Measurements from ENCODE around the gene PCDH7. TPM values are rescaled to one million over a fixed set of nuclear protein-coding genes. Genes with fewer than 3 reads are reported as not detected.

PCDH7 gene
- total RNA-seq, 1 donor from 2014 or later, result 44.0 TPM

- DNase-seq (ENCODE audit: low spot score in 2 of 2) (peak in 1 of 2 donors; percentile 8), FAIRE-seq (no peak)
Measured at GRCh38 chr4:30724247-30724646, 4.1 kb downstream of the PCDH7 start.

GRCh38 chr4:30725562-30725961 is 5.4 kb downstream of the PCDH7 start:
- FAIRE-seq (no peak), DNase-seq (ENCODE audit: low spot score in 2 of 2) (no peak)

GRCh38 chr4:30726090-30726675 is 6.0 kb downstream of the PCDH7 start:
- FAIRE-seq, result no peak

GRCh38 chr4:30727409-30727808 is 7.2 kb downstream of the PCDH7 start:
- FAIRE-seq (no peak), DNase-seq (ENCODE audit: low spot score in 2 of 2) (no peak)

More at GRCh38 chr4:30726090-30726675, 6.0 kb downstream of the PCDH7 start:
- no peak for DNase-seq (ENCODE audit: low spot score in 2 of 2)

GRCh38 chr4:30728311-30728710 is 8.1 kb downstream of the PCDH7 start:
- DNase-seq (ENCODE audit: low spot score in 2 of 2) (no peak), FAIRE-seq (no peak)

GRCh38 chr4:30743897-30744296 is 23.7 kb downstream of the PCDH7 start:
- DNase-seq (ENCODE audit: low spot score in 2 of 2) (no peak), FAIRE-seq (no peak)

GRCh38 chr4:30744386-30744785 is 24.2 kb downstream of the PCDH7 start:
- no peak for DNase-seq (ENCODE audit: low spot score in 2 of 2)
- no peak for FAIRE-seq

- no peak for FAIRE-seq
Measured at GRCh38 chr4:30744957-30745640, 24.9 kb downstream of the PCDH7 start.

GRCh38 chr4:30746735-30747134 is 26.6 kb downstream of the PCDH7 start:
- FAIRE-seq (no peak), DNase-seq (ENCODE audit: low spot score in 2 of 2) (no peak)

More at GRCh38 chr4:30744957-30745640, 24.9 kb downstream of the PCDH7 start:
- no peak for DNase-seq (ENCODE audit: low spot score in 2 of 2)

- DNase-seq (ENCODE audit: low spot score in 2 of 2) (no peak), FAIRE-seq (no peak)
Measured at GRCh38 chr4:30753316-30753715, 33.1 kb downstream of the PCDH7 start.

- DNase-seq (ENCODE audit: low spot score in 2 of 2) (no peak), FAIRE-seq (no peak)
Measured at GRCh38 chr4:30754021-30754420, 33.9 kb downstream of the PCDH7 start.

- no peak for DNase-seq (ENCODE audit: low spot score in 2 of 2)
- FAIRE-seq, result no peak
Measured at GRCh38 chr4:30755346-30755745, 35.2 kb downstream of the PCDH7 start.

GRCh38 chr4:30756553-30756952 is 36.4 kb downstream of the PCDH7 start:
- FAIRE-seq (no peak), DNase-seq (ENCODE audit: low spot score in 2 of 2) (no peak)

- DNase-seq (ENCODE audit: low spot score in 2 of 2), result no peak
- no peak for FAIRE-seq
Measured at GRCh38 chr4:30757357-30757756, 37.2 kb downstream of the PCDH7 start.

GRCh38 chr4:30760551-30760950 is 40.4 kb downstream of the PCDH7 start:
- FAIRE-seq (no peak), DNase-seq (ENCODE audit: low spot score in 2 of 2) (no peak)

GRCh38 chr4:30763321-30763727 is 43.2 kb downstream of the PCDH7 start:
- DNase-seq (ENCODE audit: low spot score in 2 of 2) (no peak), FAIRE-seq (no peak)

GRCh38 chr4:30765022-30765421 is 44.9 kb downstream of the PCDH7 start:
- FAIRE-seq (no peak), DNase-seq (ENCODE audit: low spot score in 2 of 2) (no peak)

GRCh38 chr4:30767147-30767845 is 47.1 kb downstream of the PCDH7 start:
- FAIRE-seq, result no peak
- DNase-seq (ENCODE audit: low spot score in 2 of 2), result no peak

- FAIRE-seq, result no peak
Measured at GRCh38 chr4:30768277-30768676, 48.1 kb downstream of the PCDH7 start.

GRCh38 chr4:30769093-30769492 is 48.9 kb downstream of the PCDH7 start:
- no peak for FAIRE-seq
- no peak for DNase-seq (ENCODE audit: low spot score in 2 of 2)

More at GRCh38 chr4:30768277-30768676, 48.1 kb downstream of the PCDH7 start:
- no peak for DNase-seq (ENCODE audit: low spot score in 2 of 2)

GRCh38 chr4:30770049-30770549 is 49.9 kb downstream of the PCDH7 start:
- DNase-seq (ENCODE audit: low spot score in 2 of 2) (no peak), FAIRE-seq (no peak)
